Stimulated activated naive CD4-positive, alpha-beta T cell (primary cell): ENCODE measurements around the gene HRAS.

Experiments used
- DNase-seq, 6 experiments: peaks; one replicate each; lab custom pipeline; 2025; lab: John Stamatoyannopoulos, UW

Gene HRAS

DNA sequence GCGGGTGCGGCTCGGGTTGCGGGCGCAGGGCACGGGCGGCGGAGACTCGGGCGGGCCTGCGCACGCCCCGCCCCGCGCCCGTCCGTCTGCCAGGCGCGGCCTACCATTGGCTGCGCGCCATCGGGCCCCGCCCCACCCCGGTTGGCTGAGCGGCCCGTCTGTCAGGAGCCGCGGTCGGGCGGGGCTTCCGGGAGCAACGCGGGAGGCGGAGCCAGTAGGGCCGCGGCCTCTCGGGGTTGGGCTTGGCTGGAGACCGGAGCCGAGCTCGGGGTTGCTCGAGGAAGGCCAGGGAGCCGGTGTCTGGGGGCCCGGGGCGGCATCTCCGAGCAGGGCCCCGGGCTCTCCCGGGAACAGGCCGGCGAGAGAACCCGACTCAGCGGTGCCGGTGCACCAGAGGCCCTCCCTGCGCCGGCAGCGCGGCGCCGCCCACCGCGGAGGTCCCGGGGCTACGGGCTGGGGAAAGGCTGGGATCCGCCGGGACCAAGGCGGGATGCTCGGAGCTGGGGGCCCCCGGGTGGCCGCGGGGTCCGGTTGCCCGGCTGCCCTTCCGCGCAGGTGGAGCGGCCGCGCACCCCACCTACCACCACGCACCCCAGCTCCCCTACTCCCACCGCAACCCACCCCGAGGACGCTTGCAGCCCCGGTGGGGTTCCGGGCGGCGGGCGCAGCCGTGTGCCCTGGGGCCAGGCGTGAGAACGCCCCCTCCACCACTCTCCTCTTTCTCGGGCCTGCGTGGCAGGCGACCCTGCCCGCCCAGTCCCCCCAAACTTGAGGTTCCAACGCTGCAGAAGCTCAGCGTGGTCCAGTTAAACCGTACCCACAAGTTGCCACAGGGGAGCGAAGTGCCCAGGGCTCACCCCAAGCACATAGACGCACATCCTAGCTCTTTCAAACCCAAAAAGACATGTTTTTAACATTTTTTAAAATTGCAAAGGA, at the start of gene HRAS:
Gene HRAS, minus strand, starts transcription at position 58 of the 936 bp plus-strand sequence.
- DNase-seq = peak; percentile 88 to 96 (median 92)

DNA sequence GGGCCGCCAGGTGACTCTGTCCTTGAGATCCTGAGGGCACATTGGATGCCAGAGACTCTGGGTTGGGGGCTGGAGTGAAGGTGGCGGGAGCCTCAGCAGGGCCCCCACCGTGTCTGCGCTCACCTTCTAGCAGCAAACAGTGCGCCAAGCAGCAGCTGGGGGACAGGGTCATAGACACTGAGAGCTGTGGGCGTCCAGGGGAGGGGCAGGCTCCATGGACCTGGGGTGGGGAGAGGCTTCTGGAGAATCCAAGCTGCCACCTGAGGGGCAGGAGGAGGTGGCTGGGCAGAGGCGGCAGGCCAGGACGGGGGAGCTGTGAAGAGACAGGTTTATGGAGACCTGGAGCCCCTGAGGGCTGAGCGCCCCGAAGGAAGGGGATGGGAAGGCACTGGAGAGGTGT, 48.9 kb upstream of the HRAS start:
- DNase-seq = no peak

DNA sequence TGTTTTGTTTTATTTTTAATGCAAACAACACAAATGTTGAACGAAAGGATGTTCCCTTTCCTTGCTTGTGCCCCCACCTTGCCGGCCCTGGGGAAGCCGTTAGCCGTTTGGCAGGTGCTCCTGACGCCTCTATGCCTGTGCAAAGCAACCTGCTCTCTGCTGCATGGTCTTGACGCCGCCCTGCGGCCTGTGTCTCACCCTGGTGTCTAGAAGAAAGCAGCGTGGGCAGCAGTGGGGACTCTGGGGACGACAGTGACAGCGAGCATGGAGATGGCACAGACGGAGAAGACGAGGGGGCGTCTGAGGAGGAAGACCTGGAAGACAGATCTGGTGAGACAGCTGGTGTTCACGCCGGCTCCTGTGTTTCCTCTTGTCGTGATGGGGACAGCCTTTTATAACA, 46.4 kb upstream of the HRAS start:
- no peak for DNase-seq

DNA sequence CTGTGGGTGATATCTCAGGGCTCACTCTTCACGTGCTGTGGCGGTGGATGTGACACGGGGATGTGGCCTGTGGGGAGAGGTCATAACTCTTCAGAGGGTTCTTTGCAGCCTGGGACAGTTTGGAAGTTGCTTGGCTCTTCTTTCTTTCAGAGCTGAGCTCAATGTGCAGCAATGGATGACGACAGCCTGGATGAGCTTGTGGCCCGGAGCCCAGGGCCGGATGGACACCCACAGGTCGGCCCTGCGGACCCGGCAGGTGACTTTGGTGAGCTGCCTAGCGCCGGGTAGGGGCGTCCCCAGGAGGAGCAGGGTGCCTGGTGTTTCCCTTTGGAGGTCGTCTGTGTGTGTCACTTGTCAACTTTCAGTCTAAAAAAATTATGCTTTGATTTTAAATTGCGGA, 46.0 kb upstream of the HRAS start:
- no peak for DNase-seq

DNA sequence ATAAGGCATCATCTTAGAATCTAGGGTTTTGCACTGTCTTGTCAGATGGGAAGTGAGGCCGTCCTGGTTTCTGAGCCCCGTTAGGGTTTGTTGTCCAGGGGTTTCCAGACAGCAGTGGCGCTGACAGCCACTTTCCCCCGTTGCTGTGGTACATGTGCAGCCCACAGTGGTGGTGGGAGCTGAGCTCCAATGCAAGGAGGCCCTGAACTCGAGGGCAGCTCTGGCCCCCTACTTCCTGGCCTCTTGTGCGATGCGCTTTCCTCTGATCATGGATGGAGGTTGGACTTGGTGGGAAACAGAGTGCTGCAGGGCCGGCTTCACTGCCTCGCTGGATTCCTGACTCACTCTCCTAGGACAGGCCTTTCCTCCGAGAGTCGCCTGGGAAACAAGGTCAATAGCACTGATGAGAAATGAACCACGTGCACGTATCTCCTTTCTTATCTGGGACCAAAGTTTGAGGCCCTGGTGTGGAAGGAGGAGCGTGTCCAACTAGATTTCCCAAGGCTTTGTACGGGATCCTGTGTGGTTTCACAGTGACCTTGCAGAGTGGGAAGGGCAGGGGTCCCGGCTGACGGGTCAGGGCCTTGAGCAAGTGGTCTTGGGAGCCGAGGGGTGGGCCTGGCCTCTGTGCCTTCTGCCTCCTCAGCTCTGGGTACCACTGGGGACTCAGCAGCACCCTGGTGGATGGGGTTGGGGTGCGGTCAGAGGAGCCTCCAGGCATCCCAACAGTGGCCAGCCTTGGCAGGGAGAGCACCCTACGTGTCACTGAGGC, 44.6 kb upstream of the HRAS start:
- no peak for DNase-seq

DNA sequence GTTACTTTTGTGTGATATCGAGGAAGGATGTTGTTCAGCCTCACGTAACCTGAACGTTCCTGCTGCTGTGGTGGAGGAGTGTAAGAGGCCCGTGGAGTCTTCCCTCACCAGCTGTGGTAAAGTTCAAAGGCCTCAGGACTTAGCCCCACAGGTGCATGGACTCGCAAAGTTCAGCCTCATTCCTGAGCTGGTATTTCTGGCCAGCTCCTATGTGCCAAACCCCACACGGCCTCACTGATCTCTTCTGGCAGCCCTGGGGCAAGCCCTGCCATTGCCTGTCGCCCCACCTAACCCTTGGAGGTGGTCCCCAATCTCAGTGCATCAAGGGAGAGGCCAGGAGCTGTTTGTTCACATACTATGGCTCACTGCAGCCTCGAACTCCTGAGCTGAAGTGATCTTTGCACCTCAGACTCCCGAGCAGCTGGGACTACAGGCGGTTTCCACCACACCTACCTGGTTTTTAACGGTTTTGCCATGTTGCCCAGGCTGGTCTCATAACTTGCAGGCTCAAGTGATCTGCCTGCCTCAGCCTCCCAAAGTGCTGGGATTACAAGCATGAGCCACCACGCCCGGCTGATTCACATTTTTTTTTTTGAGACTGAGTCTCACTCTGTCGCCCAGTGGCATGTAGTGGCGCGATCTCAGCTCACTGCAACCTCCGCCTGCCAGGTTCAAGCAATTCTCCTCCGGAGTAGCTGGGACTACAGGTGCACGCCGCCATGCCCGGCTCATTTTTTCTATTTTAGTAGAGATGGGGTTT, 43.1 kb upstream of the HRAS start:
- DNase-seq = no peak

DNA sequence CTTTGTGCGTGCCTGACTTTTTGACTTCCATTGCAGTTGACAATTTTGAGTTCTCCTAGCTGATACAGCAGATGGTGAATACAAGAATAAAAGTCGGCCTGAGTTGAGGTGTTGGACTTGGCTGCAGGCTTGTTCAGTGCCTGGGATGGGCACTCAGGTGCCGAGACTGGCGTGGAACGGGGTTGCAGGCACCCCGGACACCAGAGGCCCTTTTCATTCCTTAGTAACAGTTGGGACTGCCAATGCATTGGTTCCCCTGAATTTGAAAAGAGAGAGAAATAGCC, 42.2 kb upstream of the HRAS start:
- no peak for DNase-seq

DNA sequence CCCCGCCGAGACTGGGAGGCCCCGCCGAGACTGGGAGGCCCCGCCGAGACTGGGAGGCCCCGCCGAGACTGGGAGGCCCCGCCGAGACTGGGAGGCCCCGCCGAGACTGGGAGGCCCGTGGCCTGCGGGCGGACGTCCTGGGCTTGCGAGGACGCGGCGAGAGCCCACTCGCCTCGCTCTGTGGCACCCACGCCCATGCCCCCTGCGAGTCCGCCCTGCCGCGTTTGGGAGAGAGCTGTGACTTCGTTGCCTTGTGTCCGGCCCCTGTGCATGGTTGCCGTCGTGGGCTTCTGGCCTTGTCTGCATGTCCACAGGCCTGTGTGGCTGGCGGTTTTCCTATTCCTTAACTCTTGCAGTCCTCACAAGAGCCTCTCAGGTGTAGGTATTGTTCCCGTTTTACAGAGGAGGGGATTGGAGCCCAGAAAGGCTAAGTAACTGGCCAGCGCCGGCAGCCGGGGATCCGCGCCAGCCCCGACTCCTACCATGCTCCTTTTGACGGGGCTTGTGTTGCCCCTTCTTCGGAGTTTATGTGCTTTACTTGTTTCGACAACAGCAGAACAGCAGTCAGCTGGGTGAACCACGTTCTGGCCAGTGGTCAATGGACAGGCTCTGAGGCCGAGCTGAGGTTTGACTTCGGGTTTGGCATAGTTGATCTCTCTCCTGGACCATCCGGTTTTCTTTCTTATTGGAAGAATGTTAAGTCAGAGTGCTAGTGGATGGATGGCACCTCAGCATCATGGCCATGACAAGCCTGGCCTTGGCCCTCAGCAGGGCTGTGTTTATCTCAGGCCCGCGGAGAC, 41.6 kb upstream of the HRAS start:
- no peak for DNase-seq

DNA sequence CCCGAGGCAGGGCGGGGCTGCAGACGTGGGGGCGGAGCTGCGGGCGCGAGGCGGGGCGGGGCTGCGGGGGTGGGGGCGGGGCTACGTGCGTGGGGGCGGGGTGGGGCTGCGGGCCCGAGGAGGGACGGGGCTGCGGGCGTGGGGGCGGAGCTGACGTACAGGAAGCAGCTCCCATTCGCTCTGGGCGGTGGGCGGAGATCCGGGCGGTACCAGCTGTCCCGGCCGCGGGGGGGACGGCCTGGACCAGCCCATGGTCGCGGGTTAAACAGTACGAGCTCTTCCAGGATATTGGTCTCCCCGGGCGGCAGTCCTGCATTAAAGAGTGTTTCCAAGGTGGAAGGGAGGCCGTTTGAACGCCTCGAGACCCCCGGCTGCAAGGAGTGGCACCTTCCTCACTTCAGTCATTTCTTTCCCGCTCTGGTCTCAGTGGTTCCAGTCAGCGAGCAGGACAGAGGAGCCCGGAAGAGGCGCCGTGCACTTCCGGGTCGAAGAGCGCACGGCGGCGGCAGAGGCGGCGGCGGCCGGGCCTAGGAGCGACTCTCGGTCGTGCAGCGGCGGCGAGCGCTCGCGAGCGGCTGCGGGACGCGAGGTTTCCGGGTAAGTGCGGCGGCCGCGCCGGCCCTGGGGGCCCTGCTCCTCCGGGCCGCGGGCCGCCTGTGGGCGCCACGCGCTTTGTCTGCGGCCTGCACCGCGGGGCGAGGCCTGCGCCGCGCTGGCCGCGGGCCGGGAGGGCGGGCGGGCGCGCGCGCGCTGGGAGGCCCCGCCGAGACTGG, 40.8 kb upstream of the HRAS start, which contains the start of gene PHRF1:
Gene PHRF1, plus strand, starts transcription at position 475 of the 773 bp plus-strand sequence. CDS start 5,043 bp downstream, outside the sequence.
- peak; percentile 92 to 97 (median 94) for DNase-seq

DNA sequence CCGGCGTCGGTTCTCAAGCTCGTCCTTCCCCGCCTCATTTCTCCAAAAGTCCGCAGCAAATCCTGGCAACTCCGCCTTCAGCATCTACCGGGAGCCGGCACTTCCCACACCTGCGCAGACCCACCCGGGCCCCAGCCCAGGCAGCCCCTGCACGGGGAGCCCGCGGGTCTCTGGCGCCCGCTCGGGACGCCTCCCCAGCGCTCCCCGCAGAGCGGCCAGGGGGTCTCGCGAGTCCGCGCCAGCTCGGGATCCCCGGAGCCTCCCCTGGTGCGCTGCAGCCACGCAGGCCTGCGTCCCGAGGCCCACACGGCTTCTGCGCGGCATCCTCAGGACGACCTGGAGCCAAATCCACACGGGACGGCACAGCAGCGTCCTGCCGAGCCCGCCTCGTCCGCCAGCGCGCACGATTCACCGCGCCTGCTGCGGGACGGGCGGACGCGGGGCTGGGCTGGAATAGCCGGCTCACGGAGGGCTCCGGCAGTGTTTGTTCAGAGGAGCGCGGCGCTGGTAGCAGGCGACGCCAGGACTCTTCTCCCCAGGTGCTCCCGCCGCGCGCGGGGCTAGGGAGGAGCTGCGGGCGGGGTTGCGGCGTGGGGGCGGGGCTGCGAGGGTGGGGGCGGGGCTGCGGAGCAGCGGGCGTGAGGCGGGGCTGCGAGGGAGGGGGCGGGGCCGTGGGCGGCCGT, 40.1 kb upstream of the HRAS start:
- peak in 3 of 6 experiments; percentile 69 to 90 (median 89) for DNase-seq

DNA sequence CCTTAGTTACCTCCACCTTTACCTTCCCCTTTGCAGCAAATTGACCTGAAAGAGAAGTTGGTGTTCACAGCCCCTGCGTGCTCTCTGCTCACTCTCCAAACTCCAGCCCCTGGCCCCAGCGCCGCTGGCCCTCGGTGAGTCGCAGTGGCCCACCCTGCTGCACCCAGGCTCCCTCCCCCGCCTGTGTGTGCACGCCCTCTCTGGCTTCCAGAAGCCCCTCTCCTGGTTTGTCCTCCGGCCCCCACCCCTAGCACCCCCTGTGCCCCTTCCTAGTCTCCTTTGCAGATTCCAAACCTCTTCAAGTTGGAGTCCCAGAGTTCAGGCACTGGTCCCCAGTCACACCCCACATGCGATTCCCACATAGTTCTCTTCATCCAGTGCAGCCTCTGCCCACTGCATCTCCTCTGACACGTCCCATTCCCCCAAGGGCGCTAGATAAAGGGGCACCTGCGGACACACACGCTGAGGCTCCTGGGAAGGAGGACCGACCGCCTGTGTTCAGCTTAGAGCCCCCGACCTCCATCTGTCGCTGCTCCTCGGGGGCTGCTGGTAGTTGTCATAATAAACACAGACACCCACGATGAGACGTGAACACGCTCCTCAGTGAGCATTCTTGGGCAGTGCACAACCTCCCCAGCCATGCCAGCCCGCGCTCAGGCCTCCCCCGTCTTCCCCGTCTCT, 39.4 kb upstream of the HRAS start:
- DNase-seq = no peak

DNA sequence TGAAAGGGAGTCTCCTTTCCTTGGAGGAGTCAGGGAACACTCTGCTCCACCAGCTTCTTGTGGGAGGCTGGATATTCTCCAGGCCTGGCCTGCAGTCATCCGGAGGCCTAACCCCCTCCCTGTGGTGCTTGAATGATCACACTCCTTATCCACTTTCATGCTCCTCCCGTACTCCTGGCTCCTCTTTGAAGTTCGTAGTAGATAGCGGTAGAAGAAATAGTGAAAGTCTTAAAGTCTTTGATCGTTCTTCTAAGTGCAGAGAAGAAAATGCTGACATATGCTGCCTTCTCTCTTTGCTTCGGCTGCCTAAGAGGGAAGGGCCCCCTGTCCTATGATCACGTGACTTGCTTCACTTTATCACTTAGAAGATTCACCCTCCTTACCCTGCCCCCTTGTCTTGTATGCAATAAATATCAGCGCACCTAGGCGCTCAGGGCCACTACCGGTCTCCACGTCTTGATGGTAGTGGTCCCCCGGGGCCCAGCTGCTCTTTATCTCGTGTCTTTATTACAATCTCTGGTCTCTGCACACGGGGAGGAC, 38.7 kb upstream of the HRAS start:
- peak in 2 of 6 experiments; percentile 17 to 34 for DNase-seq

DNA sequence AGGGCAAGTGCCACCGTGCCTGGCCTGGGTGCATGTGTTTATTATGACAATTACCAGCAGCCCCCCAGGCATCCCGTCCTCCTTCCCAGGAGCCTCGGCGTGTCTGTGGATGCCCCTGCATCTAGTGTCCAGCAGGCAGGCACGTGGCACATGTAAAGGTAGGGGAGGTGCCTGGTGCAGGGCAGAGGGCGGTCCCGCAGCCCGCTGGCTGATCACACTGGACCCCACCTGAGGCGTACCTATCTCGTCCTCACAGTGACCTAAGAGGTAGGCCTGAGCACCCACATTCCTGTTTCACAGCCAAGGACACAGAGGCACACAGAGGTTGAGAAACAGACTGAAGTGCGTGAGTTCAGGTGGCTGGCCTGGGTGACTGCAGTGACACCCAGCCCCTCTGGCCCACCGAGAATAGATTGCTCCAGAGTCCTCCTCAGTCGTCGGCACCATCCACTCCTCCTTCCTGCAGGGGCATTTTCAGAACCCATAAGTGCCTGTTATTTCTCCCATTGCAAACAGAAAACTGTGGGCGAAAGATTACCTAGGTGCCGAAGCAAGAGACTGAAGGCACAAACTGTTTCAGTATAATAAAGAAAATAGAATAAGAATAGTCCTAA, 37.9 kb upstream of the HRAS start:
- DNase-seq = no peak

DNA sequence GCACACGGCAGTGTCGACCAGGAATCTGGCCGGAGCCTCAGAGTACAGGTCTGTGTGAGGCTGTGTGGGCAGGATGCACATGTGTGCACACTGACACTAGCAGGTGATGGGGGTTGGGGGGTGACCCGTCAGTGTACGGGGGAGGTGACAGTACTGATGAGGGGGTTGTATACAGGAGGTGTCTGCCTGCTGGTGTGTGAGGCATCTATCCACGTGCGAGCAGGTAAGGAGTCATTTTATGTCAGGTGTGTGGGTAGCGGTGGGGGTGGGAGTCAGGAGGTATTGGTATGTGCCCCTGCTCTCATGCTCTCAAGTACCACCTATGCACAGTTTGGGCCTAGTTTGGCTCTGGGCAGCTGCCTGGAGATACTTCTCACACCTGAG, 36.4 kb upstream of the HRAS start:
- DNase-seq = no peak

DNA sequence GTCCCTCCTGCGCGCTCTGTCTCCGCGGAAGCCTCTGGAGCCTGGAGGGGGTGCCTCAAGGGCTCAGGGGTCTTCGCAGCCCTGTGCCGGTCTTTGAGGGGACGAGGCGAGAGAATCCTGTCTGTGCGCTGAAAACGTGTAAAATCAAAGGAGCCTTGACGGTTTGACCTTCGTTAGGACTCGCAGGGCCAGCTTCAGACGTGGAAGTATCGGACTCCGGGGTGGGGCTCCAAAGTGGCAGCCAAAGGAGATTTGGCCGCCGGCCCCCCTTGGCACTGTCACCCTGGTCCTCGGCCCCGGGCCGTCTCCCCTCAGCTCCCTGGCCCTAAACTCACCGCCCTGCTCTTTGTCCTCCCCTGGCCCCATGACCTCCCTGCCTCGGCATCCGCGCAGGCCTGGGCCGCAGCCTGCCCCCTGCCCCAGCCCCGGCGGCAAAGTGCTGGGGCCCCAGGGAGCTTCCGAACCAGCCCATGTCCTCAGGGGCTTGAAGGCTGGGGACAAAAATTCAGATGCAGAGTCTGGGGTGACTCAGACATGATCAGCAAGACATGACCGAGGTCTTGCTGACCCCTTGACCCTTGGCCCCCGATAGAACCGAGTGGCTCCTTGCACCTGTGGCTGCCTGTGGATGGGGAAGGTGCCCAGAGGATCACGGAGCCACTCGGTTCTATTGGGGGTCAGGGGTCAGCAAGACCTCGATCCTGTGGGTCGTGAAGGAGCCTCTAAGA, 33.9 kb upstream of the HRAS start:
- no peak for DNase-seq

DNA sequence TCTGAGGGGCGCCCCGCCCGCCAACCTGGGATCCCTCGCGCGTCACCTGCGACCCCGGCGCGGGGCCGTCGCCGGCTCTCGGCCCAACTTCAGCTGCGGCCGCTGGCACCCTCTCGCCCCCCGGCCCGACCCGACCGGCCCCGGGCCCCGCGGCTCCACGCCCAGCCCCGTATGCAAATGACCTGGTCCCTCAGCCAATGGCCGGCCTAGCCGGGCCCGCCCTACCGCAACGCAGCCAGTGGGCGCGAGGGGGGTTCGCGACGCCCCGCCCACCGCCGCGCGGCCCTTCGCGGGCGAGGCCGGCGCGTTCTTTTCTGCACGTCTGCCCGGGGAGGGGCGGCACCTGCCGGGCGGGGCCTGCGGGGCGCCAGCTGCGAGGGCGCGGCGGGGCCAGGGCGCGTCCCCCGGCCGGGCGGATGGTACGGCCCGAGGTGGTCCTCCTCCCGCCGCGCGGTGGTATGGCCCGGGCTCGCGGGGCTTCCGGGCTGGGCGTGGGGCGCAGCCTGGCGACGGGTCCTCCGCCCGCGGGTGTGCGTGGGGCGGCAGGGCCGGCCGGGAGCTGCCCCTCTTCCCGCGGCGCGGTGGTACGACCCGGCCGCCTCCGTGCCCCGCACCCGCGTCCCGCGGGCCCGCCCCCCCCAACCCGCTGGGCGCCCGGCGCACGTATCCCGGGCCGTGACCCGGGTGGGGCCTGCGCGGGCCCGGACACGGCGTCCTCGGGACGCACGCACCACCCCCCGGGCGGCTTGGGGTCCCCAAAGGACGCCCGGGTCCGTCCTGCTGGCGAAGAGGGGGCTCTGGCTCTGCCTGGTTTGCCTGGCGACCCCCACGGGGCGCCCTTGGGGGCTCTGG, 33.2 kb upstream of the HRAS start:
- peak; percentile 86 to 94 (median 92) for DNase-seq

DNA sequence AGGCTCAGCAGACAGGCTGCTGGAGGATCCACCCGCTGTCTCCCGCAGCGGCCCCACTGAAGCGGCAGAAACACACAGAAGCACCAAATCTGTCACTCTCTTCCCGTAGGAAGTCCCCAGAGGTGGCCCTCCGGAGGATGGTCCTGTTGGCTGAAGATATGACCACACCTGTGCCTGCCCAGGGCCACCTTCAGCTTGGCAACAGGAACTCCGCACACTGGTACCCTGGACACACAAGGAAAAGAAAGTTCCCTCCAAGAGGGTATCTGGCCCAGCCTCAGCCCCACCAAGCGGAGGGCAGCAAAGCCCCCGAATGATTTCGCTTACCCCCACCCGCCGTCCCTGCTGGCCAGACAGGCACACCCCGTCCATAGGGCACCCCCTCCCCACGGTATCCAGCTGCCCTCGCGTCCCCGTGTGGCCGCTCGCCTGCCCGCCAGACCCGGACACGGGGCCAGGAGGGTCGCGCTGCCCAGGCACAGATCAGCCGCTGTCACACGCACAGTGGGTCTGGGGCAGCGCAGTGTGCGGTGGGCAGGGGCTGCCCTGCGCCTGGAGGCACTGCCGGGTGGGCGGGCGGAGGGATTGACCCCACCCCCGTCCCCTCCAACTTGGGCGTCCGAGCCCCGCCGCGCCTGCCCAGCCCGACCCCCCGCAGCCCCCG, 32.4 kb upstream of the HRAS start:
- peak in 4 of 6 experiments; percentile 22 to 38 (median 36) for DNase-seq
